Coronary artery (tissue), 2 donors: ENCODE results near the gene TBC1D2B.

Source experiments
- DNase-seq: peaks from one replicate; pipeline ENCODE4 v3.0.0-alpha.2; 2017; ENCODE audit warnings: low spot score
- H3K27ac ChIP-seq, 2 donors: fragments of 200-600 bp; sonication (generic); one replicate each; pipeline ENCODE4 v1.5.1; 2016 to 2019
- H3K4me3 ChIP-seq: fragments of 200-600 bp; sonication (generic); 2 replicates; pipeline ENCODE4 v1.5.1; 2016; ENCODE audit warnings: mild to moderate bottlenecking, moderate library complexity
- TF ChIP-seq, protein P1 (sequence below): fragments of 200-600 bp; sonication (generic); IDR thresholded peaks from one replicate; pipeline ENCODE4 v1.5.1; 2019; ENCODE audit warnings: antibody characterized with exemption

The TBC1D2B gene

DNA sequence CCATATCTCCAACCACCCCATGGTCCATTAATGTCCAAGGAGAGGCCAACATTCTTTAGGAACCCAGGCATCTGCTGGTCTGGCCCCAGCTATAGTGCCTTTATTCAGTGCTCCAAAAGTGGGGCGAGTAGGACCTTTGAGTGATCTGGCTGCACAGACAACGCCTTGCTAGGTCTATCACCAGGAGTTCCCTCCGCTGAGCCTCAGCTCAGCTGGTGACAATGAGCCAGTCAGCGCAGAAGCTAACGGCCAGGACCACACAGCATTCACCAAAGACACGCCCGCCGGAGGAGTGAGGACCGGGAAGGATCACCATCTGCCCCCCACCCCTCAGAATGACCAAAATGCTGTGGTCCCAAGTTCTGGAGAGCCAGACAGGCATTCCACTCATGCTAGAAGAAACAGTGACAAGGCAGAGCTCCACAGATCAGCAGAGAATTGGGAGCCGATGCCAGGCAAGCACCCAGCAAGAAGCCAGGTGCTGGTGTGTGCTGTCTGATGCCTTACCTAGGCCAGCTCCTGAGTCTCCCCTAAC lies 19.0 kb downstream of the TBC1D2B start:
- TF ChIP-seq, protein P1, sequence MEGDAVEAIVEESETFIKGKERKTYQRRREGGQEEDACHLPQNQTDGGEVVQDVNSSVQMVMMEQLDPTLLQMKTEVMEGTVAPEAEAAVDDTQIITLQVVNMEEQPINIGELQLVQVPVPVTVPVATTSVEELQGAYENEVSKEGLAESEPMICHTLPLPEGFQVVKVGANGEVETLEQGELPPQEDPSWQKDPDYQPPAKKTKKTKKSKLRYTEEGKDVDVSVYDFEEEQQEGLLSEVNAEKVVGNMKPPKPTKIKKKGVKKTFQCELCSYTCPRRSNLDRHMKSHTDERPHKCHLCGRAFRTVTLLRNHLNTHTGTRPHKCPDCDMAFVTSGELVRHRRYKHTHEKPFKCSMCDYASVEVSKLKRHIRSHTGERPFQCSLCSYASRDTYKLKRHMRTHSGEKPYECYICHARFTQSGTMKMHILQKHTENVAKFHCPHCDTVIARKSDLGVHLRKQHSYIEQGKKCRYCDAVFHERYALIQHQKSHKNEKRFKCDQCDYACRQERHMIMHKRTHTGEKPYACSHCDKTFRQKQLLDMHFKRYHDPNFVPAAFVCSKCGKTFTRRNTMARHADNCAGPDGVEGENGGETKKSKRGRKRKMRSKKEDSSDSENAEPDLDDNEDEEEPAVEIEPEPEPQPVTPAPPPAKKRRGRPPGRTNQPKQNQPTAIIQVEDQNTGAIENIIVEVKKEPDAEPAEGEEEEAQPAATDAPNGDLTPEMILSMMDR: no peak
- DNase-seq: no peak
- Histone ChIP-seq H3K27ac (peak overlapping the region in 1 of 2 donors; percentile 65), H3K4me3 (no peak overlapping the region)

GRCh38 chr15:78057803-78058202 lies 19.7 kb downstream of the TBC1D2B start:
- TF ChIP-seq, protein P1: no peak
- H3K27ac ChIP-seq: peak overlapping the region; percentile 17 to 27

DNA sequence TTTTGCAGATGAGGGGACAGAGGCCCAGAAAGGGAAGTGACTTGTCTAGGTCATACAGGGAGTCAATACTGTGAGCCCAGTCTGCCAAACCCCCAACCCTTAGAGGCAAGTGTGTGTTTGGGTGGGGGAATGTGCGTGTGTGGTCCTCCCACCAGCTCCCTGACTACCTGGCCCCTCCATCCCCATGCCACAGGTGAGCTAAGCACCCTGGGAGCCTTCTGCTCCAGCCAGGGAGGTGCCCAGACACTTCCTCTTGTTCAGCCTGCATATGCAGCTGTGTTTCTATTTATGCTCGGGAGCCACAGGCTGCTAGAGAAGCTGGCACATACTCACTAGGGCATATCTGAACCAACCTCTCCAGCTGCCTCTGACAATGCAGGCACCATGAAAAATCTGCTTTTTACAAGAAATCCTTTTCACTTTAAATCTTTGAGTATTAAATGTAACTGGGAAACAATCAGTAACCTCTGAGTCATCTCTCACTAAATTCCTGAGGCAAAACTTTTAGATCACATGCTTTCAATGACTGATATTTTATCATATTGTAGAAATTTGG lies 20.7 kb downstream of the TBC1D2B start:
- TF ChIP-seq, protein P1: no peak
- peak overlapping the region in 1 of 2 donors; percentile 86 for H3K27ac ChIP-seq
- H3K4me3 ChIP-seq: peak overlapping the region; percentile 31
- peak; percentile 69 for DNase-seq

More at GRCh38 chr15:78057803-78058202, 19.7 kb downstream of the TBC1D2B start:
- no peak overlapping the region for H3K4me3 ChIP-seq
- no peak for DNase-seq

- peak; percentile 74 for DNase-seq
- H3K4me3 ChIP-seq: no peak overlapping the region
- H3K27ac ChIP-seq: peak overlapping the region in 1 of 2 donors; percentile 64
Observed at GRCh38 chr15:78055919-78056713, 21.4 kb downstream of the TBC1D2B start.

GRCh38 chr15:78054966-78055365 lies 22.5 kb downstream of the TBC1D2B start:
- DNase-seq: no peak
- TF ChIP-seq, protein P1: no peak
- Histone ChIP-seq H3K27ac (no peak overlapping the region), H3K4me3 (no peak overlapping the region)

More at GRCh38 chr15:78055919-78056713, 21.4 kb downstream of the TBC1D2B start:
- TF ChIP-seq, protein P1: no peak

DNA sequence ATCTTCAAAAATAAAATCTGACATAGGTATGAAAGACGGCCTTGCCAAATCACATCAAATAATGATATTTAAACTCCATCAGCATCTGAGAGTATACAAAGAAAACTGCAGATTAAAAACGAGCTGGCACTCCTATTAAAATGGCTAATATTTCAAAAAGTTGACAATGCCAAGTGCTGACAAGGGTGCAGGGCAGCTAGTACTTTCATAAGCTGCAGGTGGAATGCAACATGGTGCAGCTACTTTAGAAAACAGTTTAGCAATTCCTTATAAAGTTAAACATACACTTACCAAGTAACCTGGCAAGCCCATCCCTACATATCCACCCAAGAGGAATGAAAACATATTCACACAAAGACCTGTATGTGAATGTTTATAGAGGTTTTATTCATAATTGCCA lies 23.0 kb downstream of the TBC1D2B start:
- H3K4me3 ChIP-seq: no peak overlapping the region
- H3K27ac ChIP-seq: no peak overlapping the region
- TF ChIP-seq, protein P1: no peak
- no peak for DNase-seq
